H1 (cell line): ENCODE data around the gene POLL. TPM values are rescaled to one million over a fixed set of nuclear protein-coding genes. Genes with fewer than 3 reads are reported as not detected.

Experiments
- CTCF ChIA-PET: fragments of 300-600 bp; sonication (Branson Sonifier 250); formaldehyde crosslinking; loops from one replicate; lab custom pipeline; 2021; ENCODE audit not compliant: partially characterized antibody; lab: Charles Lee
- POLR2A ChIA-PET: fragments of 300-600 bp; sonication (Branson Sonifier 250); formaldehyde crosslinking; loops from one replicate; lab custom pipeline; 2021; ENCODE audit warnings: inconsistent platforms; ENCODE audit not compliant: partially characterized antibody; lab: Charles Lee
- DNase-seq, 2 experiments: peaks; one replicate each; pipeline versions ENCODE4 v3.0.0 to v3.0.0-alpha.2; 2010 to 2022; ENCODE audit warnings: low spot score in 2 of 2, low read depth in 1 of 2, mixed read lengths in 1 of 2
- FAIRE-seq: peaks from 2 replicates; lab custom pipeline; 2011; peaks lifted over from hg19 to GRCh38; lab: Jason Lieb, UNC
- H2AFZ ChIP-seq: 2 replicates; pipeline ENCODE4 v1.8.1; 2012; ENCODE audit warnings: low read length, inconsistent platforms
- H2AK5ac ChIP-seq: 2 replicates; pipeline ENCODE4 v1.6.1; 2013; ENCODE audit warnings: low read depth, low read length
- H2BK120ac ChIP-seq: replicated peaks from 2 replicates; pipeline ENCODE3; 2013; ENCODE audit warnings: low read depth, low read length, inconsistent platforms
- H2BK12ac ChIP-seq: 2 replicates; pipeline ENCODE4 v1.6.1; 2013; ENCODE audit warnings: low read depth, low read length
- H2BK15ac ChIP-seq: 2 replicates; pipeline ENCODE4 v1.6.1; 2013; ENCODE audit warnings: low read length
- H2BK20ac ChIP-seq: 2 replicates; pipeline ENCODE4 v1.6.1; 2013; ENCODE audit warnings: low read length
- H2BK5ac ChIP-seq: 2 replicates; pipeline ENCODE4 v1.6.1; 2013; ENCODE audit warnings: low read depth, low read length
- H3K14ac ChIP-seq: 2 replicates; pipeline ENCODE4 v1.6.1; 2013; ENCODE audit warnings: inconsistent platforms; ENCODE audit not compliant: insufficient read length
- H3K18ac ChIP-seq: 2 replicates; pipeline ENCODE4 v1.6.1; 2013; ENCODE audit warnings: low read length; ENCODE audit errors: extremely low read depth
- H3K23ac ChIP-seq: 2 replicates; pipeline ENCODE4 v1.6.1; 2013; ENCODE audit warnings: inconsistent platforms; ENCODE audit not compliant: insufficient read length
- H3K23me2 ChIP-seq: 2 replicates; pipeline ENCODE4 v1.6.1; 2013; ENCODE audit warnings: low read depth, low read length
- H3K27ac ChIP-seq: 2 replicates; pipeline ENCODE4 v1.6.1; 2011; ENCODE audit warnings: low read depth, low read length, inconsistent platforms
- H3K27me3 ChIP-seq, 4 experiments: replicated peaks in 1 of 4; 1 replicate in 1 of 4; 2 replicates in 3 of 4; pipeline versions ENCODE4 v1.6.1 to v1.8.1; 2011 to 2013; ENCODE audit warnings: low read length in 3 of 4, mild to moderate bottlenecking in 3 of 4, inconsistent platforms in 2 of 4, mixed read lengths in 2 of 4, moderate library complexity in 1 of 4; ENCODE audit not compliant: control insufficient read depth in 3 of 4, insufficient read depth in 3 of 4; ENCODE audit errors: extremely low read depth in 1 of 4
- H3K36me3 ChIP-seq, 4 experiments: 2 replicates each; pipeline versions ENCODE4 v1.6.1 to v1.8.1; 2011 to 2013; ENCODE audit warnings: mild to moderate bottlenecking in 4 of 4, low read length in 3 of 4, moderate library complexity in 2 of 4, control low read depth in 1 of 4, inconsistent platforms in 1 of 4; ENCODE audit not compliant: insufficient read depth in 4 of 4, control insufficient read depth in 2 of 4
- H3K4ac ChIP-seq: replicated peaks from 2 replicates; pipeline ENCODE3; 2013; ENCODE audit warnings: low read length, low read depth, mixed read lengths, inconsistent platforms; ENCODE audit not compliant: insufficient read length
- H3K4me1 ChIP-seq, 4 experiments: replicated peaks in 1 of 4; 1 replicate in 1 of 4; 2 replicates in 3 of 4; pipeline versions ENCODE4 v1.6.1 to v1.8.1; 2011 to 2013; ENCODE audit warnings: low read length in 3 of 4, inconsistent platforms in 2 of 4, mixed read lengths in 1 of 4; ENCODE audit not compliant: insufficient read depth in 4 of 4, control insufficient read depth in 3 of 4
- H3K4me2 ChIP-seq, 2 experiments: 2 replicates each; pipeline versions ENCODE4 v1.6.1 to v1.8.1; 2011 to 2013; ENCODE audit warnings: low read depth in 2 of 2, low read length in 2 of 2, control low read depth in 1 of 2, inconsistent platforms in 1 of 2, mild to moderate bottlenecking in 1 of 2; ENCODE audit not compliant: insufficient read depth in 1 of 2
- H3K4me3 ChIP-seq, 4 experiments: fragments of 200-600, 300-600 bp in 1 of 4; sonication (generic), shearing (Covaris generic), sonication (Bioruptor Twin) in 1 of 4; 2 replicates each; pipeline versions ENCODE4 v1.5.1 to v1.8.1; 2011 to 2016; ENCODE audit warnings: low read length in 4 of 4, low read depth in 3 of 4, control low read depth in 2 of 4, inconsistent platforms in 2 of 4, mild to moderate bottlenecking in 2 of 4, mixed read lengths in 1 of 4, moderate library complexity in 1 of 4; ENCODE audit not compliant: insufficient read depth in 2 of 4; ENCODE audit errors: extremely low read depth in 1 of 4
- H3K56ac ChIP-seq: replicated peaks from 2 replicates; pipeline ENCODE3; 2013; ENCODE audit warnings: low read depth, mild to moderate bottlenecking, mixed read lengths, low read length, inconsistent platforms; ENCODE audit not compliant: insufficient read length
- H3K79me1 ChIP-seq: 2 replicates; pipeline ENCODE4 v1.6.1; 2013; ENCODE audit warnings: low read depth, low read length, control low read depth
- H3K79me2 ChIP-seq, 2 experiments: 2 replicates each; pipeline versions ENCODE4 v1.6.1 to v1.8.1; 2012 to 2013; ENCODE audit warnings: low read length in 2 of 2, mild to moderate bottlenecking in 2 of 2, inconsistent platforms in 1 of 2; ENCODE audit not compliant: insufficient read depth in 2 of 2, control insufficient read depth in 1 of 2
- H3K9ac ChIP-seq, 4 experiments: replicated peaks in 1 of 4; 1 replicate in 1 of 4; 2 replicates in 3 of 4; pipeline versions ENCODE4 v1.6.1 to v1.8.1; 2011 to 2013; ENCODE audit warnings: low read depth in 3 of 4, low read length in 3 of 4, control low read depth in 2 of 4, mild to moderate bottlenecking in 2 of 4, moderate library complexity in 2 of 4, inconsistent platforms in 1 of 4; ENCODE audit errors: extremely low read depth in 1 of 4
- H3K9me3 ChIP-seq, 2 experiments: 2 replicates each; pipeline versions ENCODE4 v1.6.1 to v1.8.1; 2012 to 2013; ENCODE audit warnings: mild to moderate bottlenecking in 2 of 2, moderate library complexity in 2 of 2, control low read depth in 1 of 2, inconsistent platforms in 1 of 2, low read depth in 1 of 2, low read length in 1 of 2, mixed read lengths in 1 of 2; ENCODE audit not compliant: insufficient read depth in 2 of 2
- H4K20me1 ChIP-seq, 2 experiments: replicated peaks in 1 of 2; 2 replicates each; pipeline versions ENCODE3 to v1.8.1; 2011 to 2013; ENCODE audit warnings: inconsistent platforms in 2 of 2, low read length in 2 of 2, mild to moderate bottlenecking in 1 of 2; ENCODE audit not compliant: insufficient read depth in 2 of 2, control insufficient read depth in 1 of 2
- H4K5ac ChIP-seq: 2 replicates; pipeline ENCODE4 v1.6.1; 2013; ENCODE audit warnings: low read length, low read depth, mixed read lengths, inconsistent platforms; ENCODE audit not compliant: insufficient read length
- H4K8ac ChIP-seq: 2 replicates; pipeline ENCODE4 v1.8.0; 2013; ENCODE audit warnings: mild to moderate bottlenecking, moderate library complexity, low read length, inconsistent platforms; ENCODE audit not compliant: insufficient read depth; ENCODE audit errors: extremely low read depth
- H4K91ac ChIP-seq: replicated peaks from 2 replicates; pipeline ENCODE3; 2013; ENCODE audit warnings: low read length, mixed read lengths, inconsistent platforms; ENCODE audit not compliant: insufficient read length
- ATF3 ChIP-seq: IDR thresholded peaks from 2 replicates; pipeline ENCODE4 v1.6.1; 2011; ENCODE audit warnings: low read depth, mild to moderate bottlenecking, low read length; ENCODE audit not compliant: insufficient read depth
- CTCF ChIP-seq, 3 experiments: IDR thresholded peaks; 1 replicate in 2 of 3; 2 replicates in 1 of 3; pipeline versions ENCODE4 v1.5.1 to v1.6.1; 2011; ENCODE audit warnings: low read length in 3 of 3, mild to moderate bottlenecking in 3 of 3, inconsistent platforms in 2 of 3, low read depth in 1 of 3, moderate library complexity in 1 of 3; ENCODE audit not compliant: insufficient read depth in 1 of 3; ENCODE audit errors: control extremely low read depth in 1 of 3
- EP300 ChIP-seq, 2 experiments: IDR thresholded peaks; 1 replicate in 1 of 2; 2 replicates in 1 of 2; pipeline ENCODE4 v1.6.1; 2011 to 2012; ENCODE audit warnings: low read depth in 2 of 2, low read length in 2 of 2, mild to moderate bottlenecking in 2 of 2, borderline replicate concordance in 1 of 2, inconsistent platforms in 1 of 2, moderate library complexity in 1 of 2
- FOSL1 ChIP-seq: IDR thresholded peaks from 2 replicates; pipeline ENCODE4 v1.6.1; 2011; ENCODE audit warnings: mild to moderate bottlenecking, low read depth, low read length, moderate library complexity; ENCODE audit not compliant: insufficient read depth
- NANOG ChIP-seq: IDR thresholded peaks from 2 replicates; pipeline ENCODE4 v1.6.1; 2011; ENCODE audit warnings: low read length, low read depth, mild to moderate bottlenecking, inconsistent platforms; ENCODE audit not compliant: insufficient read depth, poor library complexity, severe bottlenecking
- POLR2A ChIP-seq, 2 experiments: IDR thresholded peaks; 1 replicate in 1 of 2; 2 replicates in 1 of 2; pipeline ENCODE4 v1.6.1; 2011; ENCODE audit warnings: low read depth in 2 of 2, low read length in 2 of 2, mild to moderate bottlenecking in 2 of 2; ENCODE audit errors: control extremely low read depth in 1 of 2
- SIX5 ChIP-seq: IDR thresholded peaks from 2 replicates; pipeline ENCODE4 v1.6.1; 2011; ENCODE audit warnings: mild to moderate bottlenecking, low read depth, low read length
- TAF7 ChIP-seq: optimal IDR thresholded peaks from 2 replicates; pipeline ENCODE3; 2011; ENCODE audit warnings: low read depth, mild to moderate bottlenecking, inconsistent platforms, low read length, moderate library complexity, borderline replicate concordance
- TEAD4 ChIP-seq: IDR thresholded peaks from 2 replicates; pipeline ENCODE4 v1.6.1; 2012; ENCODE audit warnings: low read depth, low read length, inconsistent platforms, mixed read lengths
- WGBS, 2 experiments: shearing (Covaris generic) in 1 of 2; methylation state at CpG; one replicate each; pipeline versions ENCODE4 v1.1.6 to v1.1.7; 2013 to 2015; ENCODE audit warnings: low lambda C conversion rate in 2 of 2, mixed read lengths in 2 of 2, inconsistent platforms in 1 of 2, low coverage in 1 of 2, missing lambda C conversion rate in 1 of 2; ENCODE audit not compliant: insufficient replicate concordance in 2 of 2, insufficient coverage in 1 of 2, insufficient read length in 1 of 2; ENCODE audit errors: extremely low coverage in 1 of 2, missing lambda C conversion rate in 1 of 2; 5-methylcytosine and 5-hydroxymethylcytosine counted together
- polyA plus RNA-seq, 7 experiments: library from polyadenylated mRNA; depleted of rRNA in 3 of 7; stranded (reverse) in 5 of 7; unstranded in 2 of 7; fragments of >200 nt in 5 of 7; fragments of 200-250 nt in 2 of 7; gene quantifications; 1 replicate in 5 of 7; 2 replicates in 1 of 7; 4 replicates in 1 of 7; pipeline versions ENCODE4 v1.2.1 to v1.2.3, GENCODE V29; 2011 to 2013; ENCODE audit warnings: missing spikeins in 2 of 7, mixed read lengths in 2 of 7
- total RNA-seq: library from RNA; stranded (reverse); fragmentation: NEBNext Ultra II Directional; extraction: Animal tissue kit (Norgen Biotek cat#: 25700); gene quantifications from 2 replicates; pipeline ENCODE4 v1.2.1, GENCODE V29; 2021

POLL gene
- total and polyA plus RNA-seq, 2 of the 8 experiments (the other 6 are each of a cell fraction or from before 2014, with no cell fraction given): 26.1 to 45.9 TPM

GRCh38 chr10:101576211-101576863, 11.7 kb downstream of the POLL start:
- Histone ChIP-seq H3K23ac (no peak overlapping the region), H4K91ac (no peak overlapping the region), H3K23me2 (no peaks in the 10 kb centered on the region), H4K5ac (no peak overlapping the region), H3K4ac (no peak overlapping the region), H3K27me3 (peaks cover 2 to 21% (median 14%) of the 10 kb centered on the region in 4 experiments; a peak in 6 of 7 replicates), H3K9ac (no peak overlapping the region), H3K79me1 (no peaks in the 10 kb centered on the region), H3K4me1 (peaks cover 3 to 9% (median 8%) of the 10 kb centered on the region in 4 experiments), H2AFZ (no peak overlapping the region), H4K20me1 (peaks cover 0 to 6% of the 10 kb centered on the region in 2 experiments), H3K36me3 (peaks cover 4 to 17% (median 7%) of the 10 kb centered on the region in 4 experiments; a peak in 4 of 8 replicates), H2BK20ac (no peak overlapping the region), H3K56ac (no peak overlapping the region), H3K14ac (no peak overlapping the region), H3K27ac (no peak overlapping the region), H2AK5ac (no peak overlapping the region), H4K8ac (no peak overlapping the region), H2BK15ac (no peak overlapping the region), H3K9me3 (peaks cover 6 to 9% of the 10 kb centered on the region in 2 experiments; a peak in 2 of 4 replicates), H3K4me2 (no peak overlapping the region), H3K18ac (no peak overlapping the region), H3K79me2 (no peaks in the 10 kb centered on the region), H2BK12ac (no peak overlapping the region), H2BK120ac (no peak overlapping the region), H3K4me3 (no peak overlapping the region), H2BK5ac (no peak overlapping the region)
- no peak for DNase-seq
- CTCF ChIA-PET: interaction anchor here (0.6 to 2.1 kb wide), 7 partner anchors 11 to 363 kb away, joined by 3 to 14 read pairs (median 3); partner anchors contain the start of gene POLL
- POLR2A ChIA-PET: interaction anchor here (0.9 to 6.5 kb wide), 3 partner anchors 11 to 307 kb away, joined by 3 to 42 read pairs (median 4); partner anchors contain the start of genes DPCD and POLL
- 92% methylated on average over 7 of the region's 7 CpGs; no CpG with 5 or more reads in 1 of the 2 experiments for WGBS, 2 experiments
- no peak for FAIRE-seq
- TF ChIP-seq TAF7 (no peak), SIX5 (no peak), FOSL1 (no peak), NANOG (no peak), ATF3 (no peak), EP300 (IDR thresholded peaks at IDR 0.05; ENCODE audit: borderline replicate concordance in 1 of 2, low read depth in 2 of 2, low read length in 2 of 2) (no peak), POLR2A (IDR thresholded peaks at IDR 0.05; ENCODE audit: control extremely low read depth in 1 of 2, low read depth in 2 of 2, low read length in 2 of 2) (no peak), CTCF (IDR thresholded peaks at IDR 0.05; ENCODE audit: control extremely low read depth in 1 of 3, insufficient read depth in 1 of 3, low read depth in 1 of 3, low read length in 3 of 3) (no peak), TEAD4 (no peak)
